GM19438 (cell line): ENCODE results near the gene ACOXL.

Experiments
- ATAC-seq: cut with Tn5 transposase; IDR thresholded peaks from one replicate; pipeline ENCODE4 v1.9.1; 2021; ENCODE audit warnings: low read depth; ENCODE audit not compliant: unreplicated experiment

The ACOXL gene

GRCh38 chr2:110819711-110820110, 87.3 kb downstream of the ACOXL start:
- ATAC-seq = no peak

GRCh38 chr2:110820128-110820527, 87.8 kb downstream of the ACOXL start:
- peak; percentile 58 for ATAC-seq

GRCh38 chr2:110823165-110823564, 90.8 kb downstream of the ACOXL start:
- ATAC-seq = no peak

GRCh38 chr2:110827511-110827910, 95.1 kb downstream of the ACOXL start:
- no peak for ATAC-seq

- ATAC-seq = no peak
Measured at GRCh38 chr2:110828330-110828729, 96.0 kb downstream of the ACOXL start.

GRCh38 chr2:110829413-110830146, 97.2 kb downstream of the ACOXL start:
- ATAC-seq = no peak

- ATAC-seq = no peak
Measured at GRCh38 chr2:110832740-110833139, 100.4 kb downstream of the ACOXL start.

- no peak for ATAC-seq
Measured at GRCh38 chr2:110834134-110834827, 101.9 kb downstream of the ACOXL start.

GRCh38 chr2:110836671-110837070, 104.3 kb downstream of the ACOXL start:
- no peak for ATAC-seq

- ATAC-seq = no peak
Measured at GRCh38 chr2:110837446-110838409, 105.4 kb downstream of the ACOXL start.

- no peak for ATAC-seq
Measured at GRCh38 chr2:110838657-110839384, 106.4 kb downstream of the ACOXL start.

- no peak for ATAC-seq
Measured at GRCh38 chr2:110840508-110840907, 108.1 kb downstream of the ACOXL start.

GRCh38 chr2:110842048-110842447, 109.7 kb downstream of the ACOXL start:
- ATAC-seq = no peak

- ATAC-seq = no peak
Measured at GRCh38 chr2:110843496-110843895, 111.1 kb downstream of the ACOXL start.

- ATAC-seq = no peak
Measured at GRCh38 chr2:110843959-110844510, 111.7 kb downstream of the ACOXL start.

- ATAC-seq = no peak
Measured at GRCh38 chr2:110847651-110848050, 115.3 kb downstream of the ACOXL start.

- no peak for ATAC-seq
Measured at GRCh38 chr2:110848071-110848470, 115.7 kb downstream of the ACOXL start.

GRCh38 chr2:110848519-110849030, 116.2 kb downstream of the ACOXL start:
- no peak for ATAC-seq

- ATAC-seq = no peak
Measured at GRCh38 chr2:110851531-110851930, 119.2 kb downstream of the ACOXL start.

GRCh38 chr2:110852051-110852450, 119.7 kb downstream of the ACOXL start:
- ATAC-seq = no peak
